ENCODE results near the gene DPF3. TPM values are rescaled to one million over a fixed set of nuclear protein-coding genes. Genes with fewer than 3 reads are reported as not detected.

Gene DPF3
- total and polyA plus RNA-seq, 2 of the 13 experiments (the other 11 are each of a cell fraction or from before 2014, with no cell fraction given) = 0.09 to 0.60 TPM

DNA sequence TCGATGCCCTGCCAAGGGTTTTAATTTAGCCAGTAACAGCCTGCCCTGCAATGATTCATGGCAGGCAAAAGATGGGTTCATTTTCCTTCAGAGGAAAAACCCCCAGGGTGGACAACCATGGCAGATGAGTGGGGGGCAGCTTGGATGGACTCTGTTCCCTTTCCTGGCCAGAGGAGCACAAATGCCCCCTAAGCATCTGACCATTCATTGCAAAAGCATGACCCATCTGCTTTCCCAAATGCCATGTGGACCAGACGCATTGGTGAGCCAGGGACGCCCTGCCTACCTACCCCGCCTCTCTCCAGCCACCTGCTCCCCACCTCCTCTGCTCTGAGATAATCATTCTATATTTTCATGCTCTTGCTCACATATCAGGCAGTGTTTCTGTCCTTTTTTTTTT lies 281.9 kb downstream of the DPF3 start:
- no peaks in the 10 kb centered on the region for H3K4me1 ChIP-seq (ENCODE audit: insufficient read depth, low read length)
- no peak for ATAC-seq
- no peak overlapping the region for H3K9ac ChIP-seq (ENCODE audit: insufficient read depth, low read depth, low read length)
- H3K4me2 ChIP-seq (ENCODE audit: low read depth, low read length) = no peak overlapping the region
- no peaks in the 10 kb centered on the region for H3K36me3 ChIP-seq (replicated peaks in 1 of 2; ENCODE audit: control insufficient read depth in 1 of 2, insufficient read depth in 2 of 2, low read length in 2 of 2)
- H4K20me1 ChIP-seq (ENCODE audit: insufficient read depth, low read length) = no peaks in the 10 kb centered on the region
- H2AFZ ChIP-seq (ENCODE audit: low read length) = no peak overlapping the region
- no peaks in the 10 kb centered on the region for H3K9me3 ChIP-seq (ENCODE audit: low read length)
- in situ Hi-C loops (cut with HindIII; ENCODE audit: extremely low pct_ligation_motif_present, low pct_unique_long_range_greater_than_20kb) (no loop called here), intact Hi-C loops (cut with micrococcal nuclease; ENCODE audit: unreplicated experiment) (no loop called here)
- ChIA-PET CTCF (ENCODE audit: low intra/inter-chr PET ratio, low total read pairs) (no interaction called here), POLR2A (no interaction called here)
- BruUV-seq (replicated peaks) = no TSS peak
- DNase-seq (ENCODE audit: low spot score) = no peak
- H3K27ac ChIP-seq (ENCODE audit: extremely low read length, insufficient read depth, low read length) = no peak overlapping the region
- TF ChIP-seq ZNF703 (CRISPR knock-in tag; IDR thresholded peaks at IDR 0.05; ENCODE audit: borderline replicate concordance) (no peak), TEAD3 (CRISPR knock-in tag; optimal IDR thresholded peaks at IDR 0.05; ENCODE audit: borderline replicate concordance) (no peak), NFKB2 (CRISPR knock-in tag; IDR thresholded peaks at IDR 0.05; ENCODE audit: borderline replicate concordance) (no peak), ZKSCAN5 (CRISPR knock-in tag; IDR thresholded peaks at IDR 0.05) (no peak), TBX2 (CRISPR knock-in tag; IDR thresholded peaks at IDR 0.05; ENCODE audit: borderline replicate concordance) (no peak), NFYB (CRISPR knock-in tag; IDR thresholded peaks at IDR 0.05) (no peak)
- TF ChIP-seq, protein P1, sequence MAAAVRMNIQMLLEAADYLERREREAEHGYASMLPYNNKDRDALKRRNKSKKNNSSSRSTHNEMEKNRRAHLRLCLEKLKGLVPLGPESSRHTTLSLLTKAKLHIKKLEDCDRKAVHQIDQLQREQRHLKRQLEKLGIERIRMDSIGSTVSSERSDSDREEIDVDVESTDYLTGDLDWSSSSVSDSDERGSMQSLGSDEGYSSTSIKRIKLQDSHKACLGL (CRISPR knock-in tag; IDR thresholded peaks at IDR 0.05) = no peak
- TF ChIP-seq, protein P2, sequence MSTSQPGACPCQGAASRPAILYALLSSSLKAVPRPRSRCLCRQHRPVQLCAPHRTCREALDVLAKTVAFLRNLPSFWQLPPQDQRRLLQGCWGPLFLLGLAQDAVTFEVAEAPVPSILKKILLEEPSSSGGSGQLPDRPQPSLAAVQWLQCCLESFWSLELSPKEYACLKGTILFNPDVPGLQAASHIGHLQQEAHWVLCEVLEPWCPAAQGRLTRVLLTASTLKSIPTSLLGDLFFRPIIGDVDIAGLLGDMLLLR (CRISPR knock-in tag; IDR thresholded peaks at IDR 0.05) = no peak
- TF ChIP-seq, protein P3, sequence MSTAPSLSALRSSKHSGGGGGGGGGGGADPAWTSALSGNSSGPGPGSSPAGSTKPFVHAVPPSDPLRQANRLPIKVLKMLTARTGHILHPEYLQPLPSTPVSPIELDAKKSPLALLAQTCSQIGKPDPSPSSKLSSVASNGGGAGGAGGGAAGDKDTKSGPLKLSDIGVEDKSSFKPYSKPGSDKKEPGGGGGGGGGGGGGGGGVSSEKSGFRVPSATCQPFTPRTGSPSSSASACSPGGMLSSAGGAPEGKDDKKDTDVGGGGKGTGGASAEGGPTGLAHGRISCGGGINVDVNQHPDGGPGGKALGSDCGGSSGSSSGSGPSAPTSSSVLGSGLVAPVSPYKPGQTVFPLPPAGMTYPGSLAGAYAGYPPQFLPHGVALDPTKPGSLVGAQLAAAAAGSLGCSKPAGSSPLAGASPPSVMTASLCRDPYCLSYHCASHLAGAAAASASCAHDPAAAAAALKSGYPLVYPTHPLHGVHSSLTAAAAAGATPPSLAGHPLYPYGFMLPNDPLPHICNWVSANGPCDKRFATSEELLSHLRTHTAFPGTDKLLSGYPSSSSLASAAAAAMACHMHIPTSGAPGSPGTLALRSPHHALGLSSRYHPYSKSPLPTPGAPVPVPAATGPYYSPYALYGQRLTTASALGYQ (CRISPR knock-in tag; IDR thresholded peaks at IDR 0.05) = no peak
- FAIRE-seq = no peak
- H3K27me3 ChIP-seq (ENCODE audit: control insufficient read depth in 1 of 2, insufficient read depth in 2 of 2, low read length in 2 of 2) = peaks cover 2 to 14% of the 10 kb centered on the region in 2 experiments; a peak in 2 of 5 replicates
- no peak overlapping the region for H3K4me3 ChIP-seq (replicated peaks in 1 of 3; ENCODE audit: insufficient read depth in 1 of 3, low read depth in 2 of 3, low read length in 3 of 3)
- H3K79me2 ChIP-seq (ENCODE audit: insufficient read depth, low read length) = no peaks in the 10 kb centered on the region
- 2% methylated on average over 4 of the region's 4 CpGs for WGBS (ENCODE audit: low lambda C conversion rate)
